Upper lobe of left lung (tissue), 4 donors: ENCODE results near the gene CFHR1.

Experiments used
- CTCF ChIP-seq, 6 experiments: fragments of 450-650 bp in 4 of 6; fragments of 200-600 bp in 2 of 6; sonication (generic) in 2 of 6; IDR thresholded peaks; one replicate each; pipeline ENCODE4 v1.5.1; 2016 to 2019; ENCODE audit warnings: antibody characterized with exemption in 6 of 6
- EP300 ChIP-seq, 4 donors: sonication (generic); formaldehyde crosslinking; IDR thresholded peaks; one replicate each; pipeline ENCODE4 v1.5.1; 2017; ENCODE audit warnings: antibody characterized with exemption in 4 of 4, control low read depth in 2 of 4
- POLR2A ChIP-seq, 4 donors: fragments of 450-650 bp; IDR thresholded peaks; one replicate each; pipeline ENCODE4 v1.5.1; 2016 to 2017; ENCODE audit warnings: antibody characterized with exemption in 4 of 4, mild to moderate bottlenecking in 2 of 4
- POLR2AphosphoS5 ChIP-seq, 2 donors: sonication (generic); formaldehyde crosslinking; IDR thresholded peaks; one replicate each; pipeline ENCODE4 v1.5.1; 2017; ENCODE audit warnings: antibody characterized with exemption in 2 of 2

- TF ChIP-seq CTCF (IDR thresholded peaks at IDR 0.05) (no peak), POLR2A (IDR thresholded peaks at IDR 0.05) (no peak), POLR2AphosphoS5 (IDR thresholded peaks at IDR 0.05) (no peak), EP300 (IDR thresholded peaks at IDR 0.05) (no peak)
Measured at GRCh38 chr1:196866974-196867373, 47.4 kb downstream of the CFHR1 start.
